Effector memory CD4-positive, alpha-beta T cell (primary cell): ENCODE data around the gene CCDC146.

Source experiments
- DNase-seq, 3 donors: peaks; one replicate each; pipeline ENCODE4 v3.0.0-alpha.2; 2020
- H3K27ac ChIP-seq: 2 replicates; pipeline ENCODE4 v1.7.0; 2013; ENCODE audit warnings: mild to moderate bottlenecking, low read length, moderate library complexity; ENCODE audit not compliant: insufficient read depth, poor library complexity, severe bottlenecking
- H3K27me3 ChIP-seq: replicated peaks from 2 replicates; pipeline ENCODE4 v1.7.0; 2013; ENCODE audit warnings: mild to moderate bottlenecking, low read length; ENCODE audit not compliant: insufficient read depth, control insufficient read depth, poor library complexity, severe bottlenecking
- H3K36me3 ChIP-seq: 2 replicates; pipeline ENCODE4 v1.7.0; 2013; ENCODE audit warnings: mild to moderate bottlenecking, low read length, moderate library complexity; ENCODE audit not compliant: control insufficient read depth, insufficient read depth
- H3K4me1 ChIP-seq: 2 replicates; pipeline ENCODE4 v1.7.0; 2013; ENCODE audit warnings: low read length, mild to moderate bottlenecking; ENCODE audit not compliant: control insufficient read depth, insufficient read depth, poor library complexity, severe bottlenecking
- H3K4me3 ChIP-seq: 2 replicates; pipeline ENCODE4 v1.7.0; 2013; ENCODE audit warnings: low read length, low read depth, mild to moderate bottlenecking; ENCODE audit not compliant: insufficient read depth, poor library complexity, severe bottlenecking
- H3K9me3 ChIP-seq: 2 replicates; pipeline ENCODE4 v1.7.0; 2013; ENCODE audit warnings: mild to moderate bottlenecking, low read length, moderate library complexity; ENCODE audit not compliant: control insufficient read depth

CCDC146 gene

GRCh38 chr7:77244222-77244934 lies 122.0 kb downstream of the CCDC146 start:
- Histone ChIP-seq H3K4me1 (peaks cover 2% of the 10 kb centered on the region), H3K27me3 (no peaks in the 10 kb centered on the region), H3K4me3 (no peak overlapping the region), H3K36me3 (no peaks in the 10 kb centered on the region), H3K9me3 (no peaks in the 10 kb centered on the region), H3K27ac (no peak overlapping the region)
- DNase-seq, result no peak

GRCh38 chr7:77245015-77245755 lies 122.8 kb downstream of the CCDC146 start:
- H3K9me3 ChIP-seq, result no peaks in the 10 kb centered on the region
- no peaks in the 10 kb centered on the region for H3K27me3 ChIP-seq
- no peaks in the 10 kb centered on the region for H3K36me3 ChIP-seq
- no peak for DNase-seq
- H3K4me3 ChIP-seq, result no peak overlapping the region
- H3K4me1 ChIP-seq, result no peaks in the 10 kb centered on the region
- no peak overlapping the region for H3K27ac ChIP-seq

- no peak for DNase-seq
- Histone ChIP-seq H3K4me3 (no peak overlapping the region), H3K36me3 (no peaks in the 10 kb centered on the region), H3K4me1 (no peaks in the 10 kb centered on the region), H3K27me3 (no peaks in the 10 kb centered on the region), H3K9me3 (no peaks in the 10 kb centered on the region), H3K27ac (no peak overlapping the region)
Observed at GRCh38 chr7:77246026-77246640, 123.7 kb downstream of the CCDC146 start.

GRCh38 chr7:77247206-77247850 lies 124.9 kb downstream of the CCDC146 start:
- DNase-seq, result peak; percentile 66 to 80 (median 69)
- Histone ChIP-seq H3K36me3 (no peaks in the 10 kb centered on the region), H3K4me3 (no peak overlapping the region), H3K27ac (no peak overlapping the region), H3K9me3 (no peaks in the 10 kb centered on the region), H3K4me1 (no peaks in the 10 kb centered on the region), H3K27me3 (no peaks in the 10 kb centered on the region)

GRCh38 chr7:77248154-77248553 lies 125.7 kb downstream of the CCDC146 start:
- Histone ChIP-seq H3K36me3 (no peaks in the 10 kb centered on the region), H3K4me1 (no peaks in the 10 kb centered on the region), H3K27me3 (no peaks in the 10 kb centered on the region), H3K9me3 (no peaks in the 10 kb centered on the region), H3K27ac (no peak overlapping the region), H3K4me3 (no peak overlapping the region)
- no peak for DNase-seq

- H3K4me3 ChIP-seq, result no peak overlapping the region
- H3K4me1 ChIP-seq, result no peaks in the 10 kb centered on the region
- DNase-seq, result no peak
- no peak overlapping the region for H3K27ac ChIP-seq
- no peaks in the 10 kb centered on the region for H3K9me3 ChIP-seq
- H3K36me3 ChIP-seq, result no peaks in the 10 kb centered on the region
- no peaks in the 10 kb centered on the region for H3K27me3 ChIP-seq
Observed at GRCh38 chr7:77252506-77252905, 130.1 kb downstream of the CCDC146 start.

GRCh38 chr7:77253151-77253550 lies 130.7 kb downstream of the CCDC146 start:
- H3K9me3 ChIP-seq, result no peaks in the 10 kb centered on the region

GRCh38 chr7:77254429-77254828 lies 132.0 kb downstream of the CCDC146 start:
- H3K4me1 ChIP-seq, result no peaks in the 10 kb centered on the region
- no peaks in the 10 kb centered on the region for H3K36me3 ChIP-seq
- DNase-seq, result no peak
- no peak overlapping the region for H3K4me3 ChIP-seq
- no peak overlapping the region for H3K27ac ChIP-seq
- H3K9me3 ChIP-seq, result no peaks in the 10 kb centered on the region
- no peaks in the 10 kb centered on the region for H3K27me3 ChIP-seq

More at GRCh38 chr7:77253151-77253550, 130.7 kb downstream of the CCDC146 start:
- Histone ChIP-seq H3K27me3 (no peaks in the 10 kb centered on the region), H3K36me3 (no peaks in the 10 kb centered on the region), H3K4me1 (no peaks in the 10 kb centered on the region), H3K4me3 (no peak overlapping the region), H3K27ac (no peak overlapping the region)
- no peak for DNase-seq

GRCh38 chr7:77254915-77255314 lies 132.5 kb downstream of the CCDC146 start:
- H3K27me3 ChIP-seq, result no peaks in the 10 kb centered on the region
- no peaks in the 10 kb centered on the region for H3K9me3 ChIP-seq
- no peaks in the 10 kb centered on the region for H3K36me3 ChIP-seq
- no peak overlapping the region for H3K27ac ChIP-seq
- H3K4me3 ChIP-seq, result no peak overlapping the region
- DNase-seq, result no peak
- no peaks in the 10 kb centered on the region for H3K4me1 ChIP-seq
